Kidney epithelial cell (primary cell): Measurements from ENCODE around the gene RHBDF2. TPM values are rescaled to one million over a fixed set of nuclear protein-coding genes. Genes with fewer than 3 reads are reported as not detected.

Experiments used
- DNase-seq: peaks from one replicate; pipeline ENCODE4 v3.0.0-alpha.2; 2010; ENCODE audit warnings: low read depth
- H3K27me3 ChIP-seq: 2 replicates; pipeline ENCODE4 v1.6.0; 2011; ENCODE audit warnings: low read length; ENCODE audit not compliant: control insufficient read depth, insufficient read depth
- H3K36me3 ChIP-seq: 2 replicates; pipeline ENCODE4 v1.5.1; 2011; ENCODE audit warnings: low read length; ENCODE audit not compliant: control insufficient read depth, insufficient read depth
- H3K4me3 ChIP-seq: 2 replicates; pipeline ENCODE4 v1.5.1; 2011; ENCODE audit warnings: low read depth, mild to moderate bottlenecking, control low read depth, low read length
- total RNA-seq: library from RNA; depleted of rRNA; stranded (reverse); fragments of >200 nt; gene quantifications from 2 replicates; pipeline ENCODE4 v1.2.3, GENCODE V29; 2015
- TF ChIP-seq, protein P1 (sequence below): IDR thresholded peaks from 2 replicates; pipeline ENCODE4 v1.5.1; 2011; ENCODE audit warnings: mild to moderate bottlenecking, moderate library complexity, low read length, control low read depth, inconsistent platforms; ENCODE audit not compliant: insufficient read depth, poor library complexity, severe bottlenecking

RHBDF2 gene
- total RNA-seq, 1 donor from 2014 or later: 101 TPM

DNA sequence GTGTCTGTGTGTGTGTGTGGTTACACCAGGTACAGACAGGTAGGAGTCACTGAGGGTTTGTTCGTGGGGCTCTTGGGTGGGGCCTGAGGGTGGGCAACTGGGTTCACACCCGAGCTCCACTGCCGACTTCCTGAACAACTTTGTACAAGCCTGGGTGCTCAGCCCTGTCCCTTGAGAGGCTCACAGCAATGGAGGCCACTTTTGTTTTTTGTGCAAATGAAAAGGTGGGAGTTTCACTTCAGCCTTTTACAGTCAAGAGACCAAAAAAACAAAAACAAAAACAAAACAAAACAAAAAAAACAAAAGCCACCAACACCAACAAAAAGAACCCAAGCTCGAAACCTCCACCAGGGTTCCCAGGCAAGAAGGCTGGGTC is 2.4 kb downstream of the RHBDF2 start:
- H3K36me3 ChIP-seq: no peaks in the 10 kb centered on the region
- TF ChIP-seq, protein P1, sequence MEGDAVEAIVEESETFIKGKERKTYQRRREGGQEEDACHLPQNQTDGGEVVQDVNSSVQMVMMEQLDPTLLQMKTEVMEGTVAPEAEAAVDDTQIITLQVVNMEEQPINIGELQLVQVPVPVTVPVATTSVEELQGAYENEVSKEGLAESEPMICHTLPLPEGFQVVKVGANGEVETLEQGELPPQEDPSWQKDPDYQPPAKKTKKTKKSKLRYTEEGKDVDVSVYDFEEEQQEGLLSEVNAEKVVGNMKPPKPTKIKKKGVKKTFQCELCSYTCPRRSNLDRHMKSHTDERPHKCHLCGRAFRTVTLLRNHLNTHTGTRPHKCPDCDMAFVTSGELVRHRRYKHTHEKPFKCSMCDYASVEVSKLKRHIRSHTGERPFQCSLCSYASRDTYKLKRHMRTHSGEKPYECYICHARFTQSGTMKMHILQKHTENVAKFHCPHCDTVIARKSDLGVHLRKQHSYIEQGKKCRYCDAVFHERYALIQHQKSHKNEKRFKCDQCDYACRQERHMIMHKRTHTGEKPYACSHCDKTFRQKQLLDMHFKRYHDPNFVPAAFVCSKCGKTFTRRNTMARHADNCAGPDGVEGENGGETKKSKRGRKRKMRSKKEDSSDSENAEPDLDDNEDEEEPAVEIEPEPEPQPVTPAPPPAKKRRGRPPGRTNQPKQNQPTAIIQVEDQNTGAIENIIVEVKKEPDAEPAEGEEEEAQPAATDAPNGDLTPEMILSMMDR: no peak
- H3K4me3 ChIP-seq: no peak overlapping the region
- DNase-seq: no peak
- no peaks in the 10 kb centered on the region for H3K27me3 ChIP-seq

DNA sequence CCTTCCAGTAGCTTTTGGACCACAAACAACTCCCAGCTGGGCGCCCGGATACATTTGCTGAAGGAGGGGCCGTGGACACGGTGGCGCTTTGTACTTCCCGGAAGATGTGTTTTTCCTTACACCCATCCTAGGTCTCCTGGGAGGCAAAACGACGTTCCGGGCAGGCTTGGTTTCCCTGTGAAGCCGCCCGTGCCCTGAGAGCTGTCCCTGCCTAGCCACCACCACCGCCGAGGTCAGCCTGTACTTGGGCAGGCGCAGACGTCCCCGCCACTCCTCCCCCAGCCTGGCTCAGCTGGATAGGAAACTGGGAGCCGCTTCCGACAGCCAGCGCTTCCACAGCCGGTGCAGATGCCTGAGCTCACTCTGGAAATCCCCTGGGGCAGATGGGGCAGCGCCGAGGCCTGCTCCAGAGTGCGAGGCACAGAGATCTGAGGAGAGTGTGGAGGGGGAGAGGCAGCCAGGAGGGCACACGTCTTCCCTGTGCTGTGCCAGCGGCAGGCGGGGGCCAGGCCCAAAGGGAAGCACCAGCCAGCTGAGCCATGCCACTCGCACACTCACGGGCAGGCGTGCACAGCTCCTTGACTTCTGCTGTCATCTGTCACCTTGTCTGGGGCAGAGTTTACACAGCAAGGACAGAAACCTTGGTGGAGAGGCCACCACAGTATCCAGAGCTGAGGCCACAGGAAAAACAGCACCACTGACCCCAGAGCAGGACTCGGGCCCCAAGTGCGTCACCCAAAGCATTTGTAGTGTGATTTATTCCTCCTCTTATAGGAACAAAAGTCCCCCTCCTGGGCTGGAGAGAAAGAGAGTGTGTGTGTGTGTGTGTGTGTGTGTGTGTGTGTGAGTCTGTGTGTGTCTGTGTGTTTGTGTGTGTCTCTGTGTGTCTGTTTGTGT is 3.0 kb downstream of the RHBDF2 start:
- peak; percentile 77 for DNase-seq
- TF ChIP-seq, protein P1: no peak
- Histone ChIP-seq H3K27me3 (no peaks in the 10 kb centered on the region), H3K4me3 (no peak overlapping the region), H3K36me3 (peaks cover 1% of the 10 kb centered on the region)

DNA sequence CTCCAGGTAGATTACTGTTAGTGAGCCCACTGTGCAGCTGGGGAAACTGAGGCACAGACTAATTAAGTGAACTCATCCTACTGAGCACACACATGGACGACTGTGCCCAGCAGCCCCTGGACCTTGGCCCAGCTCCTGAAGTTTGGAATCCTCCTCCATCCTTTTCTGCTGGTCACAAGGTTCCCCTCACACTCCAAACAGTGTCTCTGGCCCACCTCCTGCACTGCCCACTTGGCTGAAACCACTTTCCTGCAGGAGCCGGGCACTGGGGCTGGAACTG is 3.6 kb downstream of the RHBDF2 start:
- DNase-seq: no peak
- H3K36me3 ChIP-seq: peaks cover 1% of the 10 kb centered on the region
- H3K4me3 ChIP-seq: no peak overlapping the region
- TF ChIP-seq, protein P1: no peak
- no peaks in the 10 kb centered on the region for H3K27me3 ChIP-seq

- H3K27me3 ChIP-seq: no peaks in the 10 kb centered on the region
- TF ChIP-seq, protein P1: no peak
Measured at GRCh38 chr17:76496464-76496863, 4.8 kb downstream of the RHBDF2 start.

DNA sequence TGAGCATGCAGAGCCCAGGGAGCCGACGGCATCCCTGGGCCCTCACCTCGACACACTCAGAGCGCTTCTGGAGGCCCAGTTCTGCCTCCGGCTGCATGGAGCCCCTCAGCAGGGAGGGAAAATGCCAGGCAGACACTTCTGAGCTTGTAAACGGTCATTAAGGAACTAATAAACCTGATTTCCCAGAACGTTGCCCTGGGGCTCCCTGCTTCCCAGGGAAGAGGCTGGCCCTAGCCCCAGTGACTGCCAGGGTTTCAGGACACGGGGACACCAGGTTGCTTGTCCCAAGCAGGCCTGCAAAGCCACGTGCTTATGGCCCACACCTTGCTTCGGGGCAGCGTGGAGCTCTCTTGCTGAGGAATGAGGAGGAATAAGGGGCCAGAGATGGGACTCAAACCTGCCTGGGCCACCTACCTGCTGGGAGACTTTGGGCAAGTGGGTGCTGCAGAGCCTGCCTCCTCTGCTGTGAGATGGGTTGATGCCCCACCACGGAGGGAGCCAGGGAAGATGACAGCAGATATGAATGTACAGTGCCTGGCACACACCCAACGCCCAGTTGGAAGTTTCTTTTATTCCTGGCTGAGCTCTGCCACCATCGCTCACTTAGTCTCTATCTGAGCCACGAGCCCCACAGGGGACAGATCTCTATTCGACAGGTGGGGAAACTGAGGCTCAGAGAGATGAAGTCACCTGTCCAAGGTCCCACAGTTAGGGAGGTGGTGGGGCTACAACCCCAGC is 5.4 kb downstream of the RHBDF2 start:
- DNase-seq: no peak
- Histone ChIP-seq H3K27me3 (no peaks in the 10 kb centered on the region), H3K4me3 (no peak overlapping the region), H3K36me3 (peaks cover 1% of the 10 kb centered on the region)
- TF ChIP-seq, protein P1: no peak

More at GRCh38 chr17:76496464-76496863, 4.8 kb downstream of the RHBDF2 start:
- no peak overlapping the region for H3K4me3 ChIP-seq
- DNase-seq: no peak
- H3K36me3 ChIP-seq: peaks cover 1% of the 10 kb centered on the region
